ENCODE data around the gene CEP170. TPM values are rescaled to one million over a fixed set of nuclear protein-coding genes. Genes with fewer than 3 reads are reported as not detected.
"Not testable (repeated sequence)": the region's sequence is repeated elsewhere in the genome, so short reads cannot be mapped to it uniquely, and the experiment has no call there.

CEP170 gene
- total RNA-seq, 4 donors from 2014 or later: 41.6 to 81.5 (median 56.1) TPM

GRCh38 chr1:243105104-243105503, 150.0 kb downstream of the CEP170 start:
- DNase-seq (ENCODE audit: low spot score); ATAC-seq (ENCODE audit: low FRiP score): not testable (repeated sequence)

- ATAC-seq (ENCODE audit: low FRiP score); DNase-seq (ENCODE audit: low spot score): not testable (repeated sequence)
Observed at GRCh38 chr1:243104452-243104851, 150.6 kb downstream of the CEP170 start.

DNA sequence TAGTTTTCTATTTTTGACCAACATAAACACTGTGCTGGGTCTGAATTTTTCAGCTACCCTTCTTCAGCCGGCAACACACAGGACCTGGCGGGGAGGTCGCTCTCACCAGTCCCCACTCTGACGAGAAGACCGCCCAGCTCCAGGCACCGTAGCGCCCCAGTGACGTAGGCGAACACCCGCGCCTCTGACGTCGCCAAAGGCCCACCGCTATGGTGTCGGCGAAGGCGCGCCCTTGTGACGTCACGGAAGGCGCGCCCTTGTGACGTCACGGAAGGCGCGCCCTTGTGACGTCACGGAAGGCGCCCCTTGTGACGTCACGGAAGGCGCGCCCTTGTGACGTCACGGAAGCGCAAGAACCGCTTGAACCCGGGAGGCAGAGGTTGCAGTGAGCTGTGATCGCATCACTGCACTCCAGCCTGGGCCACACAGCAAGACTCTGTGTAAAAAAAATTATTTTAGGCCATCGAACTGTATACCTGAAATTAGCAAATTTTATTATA, 153.5 kb downstream of the CEP170 start:
- ATAC-seq (ENCODE audit: low FRiP score); DNase-seq (ENCODE audit: low spot score): not testable (repeated sequence)

GRCh38 chr1:243087368-243087767, 167.7 kb downstream of the CEP170 start:
- DNase-seq (ENCODE audit: low spot score); ATAC-seq (ENCODE audit: low FRiP score): not testable (repeated sequence)

Small RNA genes within 50 kb of the gene (small RNA-seq; reads per million reads assigned to genes)
- gene RNU6-747P: not detected

Other genes with a start within 250 kb of the CEP170 start
- gene SDCCAG8, start 760 bp upstream of the CEP170 start, total RNA-seq: 10 to 100 TPM; 37.1 to 60.2 (median 48.6) TPM